Cardiac septum (tissue), 1 donor: Measurements from ENCODE around the gene PSMB10. TPM values are rescaled to one million over a fixed set of nuclear protein-coding genes. Genes with fewer than 3 reads are reported as not detected.
"Not testable (repeated sequence)": the region's sequence is repeated elsewhere in the genome, so short reads cannot be mapped to it uniquely, and the experiment has no call there.

Source experiments
- DNase-seq: peaks from one replicate; pipeline ENCODE4 v3.0.0-alpha.2; 2020; ENCODE audit warnings: low spot score
- intact Hi-C: fragments of 100-400 bp; cut with DNase I; formaldehyde crosslinking; loops from one replicate; pipeline ENCODE4 v1.14.0; 2022
- total RNA-seq: library from RNA; stranded (reverse); fragmentation: NEBNext Ultra II Directional; extraction: Animal tissue kit (Norgen Biotek cat#: 25700); gene quantifications from one replicate; pipeline ENCODE4 v1.2.1, GENCODE V29; 2021
- donor health status: DM: no; HTN: no; CAD: no.

The PSMB10 gene
- total RNA-seq, 1 donor from 2014 or later, result 66.1 TPM

DNA sequence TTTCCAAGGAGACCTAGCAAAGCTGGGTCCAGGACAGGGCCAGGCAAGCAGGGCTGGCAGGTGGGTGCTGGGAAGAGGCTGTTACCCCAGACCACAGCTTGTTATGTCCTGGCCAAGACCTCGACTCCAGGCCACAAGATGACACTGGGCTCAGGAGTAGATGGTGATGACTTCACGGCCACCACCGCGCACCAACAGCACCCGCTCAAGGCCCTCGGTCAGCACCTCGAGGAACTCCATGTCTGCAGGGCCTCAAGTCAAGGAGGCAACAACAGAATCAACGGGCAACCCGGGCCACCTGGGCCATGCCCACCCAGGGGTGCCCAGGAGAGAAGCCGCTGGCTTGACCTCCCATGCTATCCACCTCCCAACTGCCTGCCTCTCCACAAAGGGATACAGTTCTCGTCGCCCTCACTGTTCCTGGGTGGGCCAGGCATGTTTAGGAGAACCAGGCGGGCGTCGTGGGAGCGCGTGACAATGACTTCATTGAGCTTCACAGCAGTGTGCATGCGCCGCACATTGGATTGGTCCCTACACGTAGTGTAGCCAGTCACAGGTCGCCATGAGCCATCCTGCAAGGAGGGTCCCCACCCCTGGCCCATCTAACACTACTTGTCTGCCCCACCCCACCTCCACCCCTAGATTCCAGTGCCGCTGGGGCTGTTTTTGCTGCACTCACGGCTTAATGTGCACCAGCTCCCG is 8.2 kb upstream of the PSMB10 start:
- DNase-seq, result no peak
- intact Hi-C loops, result no loop called here

DNA sequence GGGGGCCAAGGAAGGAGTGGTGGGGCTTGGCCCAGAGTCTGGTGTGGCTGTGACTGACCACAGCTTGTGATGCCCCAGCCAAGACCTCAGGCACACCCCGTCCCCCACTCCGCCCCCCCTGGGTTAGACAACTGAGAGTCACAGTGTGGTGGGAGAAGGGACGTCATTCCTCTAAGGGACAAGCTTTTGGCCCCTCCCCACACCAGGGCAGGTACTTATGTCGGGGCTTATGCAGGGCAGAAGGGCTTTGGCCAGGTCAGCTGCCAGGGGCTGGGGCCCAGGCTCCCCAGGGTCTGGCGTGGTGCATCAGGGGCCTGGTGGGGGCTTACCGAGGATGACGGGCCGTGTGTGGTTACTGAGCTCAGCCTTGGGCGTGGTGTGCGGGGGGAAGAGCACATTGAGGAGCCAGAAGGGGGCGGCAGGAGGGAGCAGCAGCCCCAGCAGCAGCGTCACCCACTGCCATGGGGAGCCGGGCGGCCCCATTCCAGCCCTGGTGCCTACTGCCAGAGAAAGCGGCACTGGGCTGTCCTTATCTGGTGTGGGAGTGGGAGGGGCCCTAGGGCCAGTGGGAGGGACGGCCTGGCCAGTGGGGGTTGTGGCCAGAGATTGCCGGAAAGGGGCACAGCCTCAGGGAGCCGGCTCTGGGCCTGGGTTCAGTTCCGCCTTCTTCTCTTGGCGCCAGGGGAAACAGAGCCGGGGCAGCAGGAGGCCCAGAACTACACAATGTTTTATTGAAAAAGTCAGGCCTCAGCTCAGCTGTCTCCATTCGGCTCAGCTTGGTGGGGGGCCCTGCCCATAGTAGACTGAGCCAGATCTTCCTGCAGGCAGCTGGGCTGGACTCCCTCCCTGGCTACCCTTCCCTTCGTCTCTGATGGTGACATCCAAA is 7.2 kb upstream of the PSMB10 start, which contains the start of gene LCAT:
Gene LCAT (minus strand): TSS at position 502 of the 886 bp plus-strand sequence. CDS start 19 bp downstream, at position 483.
- no peak for DNase-seq
- intact Hi-C loops, result no loop called here

DNA sequence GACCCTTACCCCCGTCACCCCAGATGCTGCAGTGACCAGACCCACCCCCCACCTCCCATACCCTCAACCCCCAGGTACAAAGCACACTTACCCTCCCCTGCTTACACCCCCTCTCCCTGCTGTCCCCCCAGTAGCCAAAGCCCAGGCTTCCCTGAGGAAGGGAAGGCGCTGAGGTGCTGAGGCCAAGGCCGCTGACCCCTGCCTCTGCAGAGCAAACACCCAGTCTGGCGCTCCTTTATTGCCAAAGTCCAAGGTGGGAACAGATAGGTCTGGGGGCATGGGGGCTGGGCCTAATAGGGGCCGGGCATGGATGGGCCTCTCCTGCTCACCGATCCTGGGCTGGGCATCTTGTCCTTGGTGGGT is 6.6 kb upstream of the PSMB10 start:
- intact Hi-C loops, result no loop called here

DNA sequence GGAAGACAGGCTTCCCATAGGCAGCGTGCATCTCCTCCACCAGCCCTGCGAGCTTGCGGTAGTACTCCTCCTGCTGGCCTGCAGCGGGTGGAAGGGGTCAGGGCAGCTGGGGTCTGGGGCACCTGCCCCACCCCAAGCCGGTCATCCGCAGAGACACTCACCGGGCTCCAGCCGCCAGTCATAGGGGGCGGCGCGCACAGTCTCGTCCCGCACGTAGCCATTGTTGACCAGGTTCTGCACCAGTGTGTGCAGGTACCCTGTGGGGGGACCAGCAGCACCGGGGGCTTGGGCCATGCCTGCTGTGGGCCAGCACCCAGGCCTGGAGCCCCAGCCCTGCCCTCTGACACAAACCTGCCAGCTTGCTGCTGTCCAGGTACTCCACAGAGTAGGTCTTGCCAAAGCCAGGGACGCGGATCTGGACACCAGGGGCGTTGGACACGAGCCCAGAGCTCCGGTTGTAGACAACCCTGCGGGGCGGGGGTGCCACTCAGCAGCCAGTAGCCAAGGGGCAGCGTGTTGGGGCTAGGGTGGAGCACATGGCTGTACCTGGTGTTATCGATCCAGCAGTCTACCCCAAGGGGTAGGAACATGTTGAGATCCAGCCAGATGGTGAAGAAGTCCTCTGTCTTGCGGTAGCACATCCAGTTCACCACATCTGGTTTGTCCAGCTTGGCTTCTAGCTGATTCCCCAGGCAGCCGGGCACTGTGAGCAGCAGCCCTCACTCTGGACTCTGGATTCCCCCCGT is 6.0 kb upstream of the PSMB10 start:
- intact Hi-C loops, result no loop called here
- DNase-seq, result no peak

More for the DNA sequence above, 6.6 kb upstream of the PSMB10 start:
- no peak for DNase-seq

DNA sequence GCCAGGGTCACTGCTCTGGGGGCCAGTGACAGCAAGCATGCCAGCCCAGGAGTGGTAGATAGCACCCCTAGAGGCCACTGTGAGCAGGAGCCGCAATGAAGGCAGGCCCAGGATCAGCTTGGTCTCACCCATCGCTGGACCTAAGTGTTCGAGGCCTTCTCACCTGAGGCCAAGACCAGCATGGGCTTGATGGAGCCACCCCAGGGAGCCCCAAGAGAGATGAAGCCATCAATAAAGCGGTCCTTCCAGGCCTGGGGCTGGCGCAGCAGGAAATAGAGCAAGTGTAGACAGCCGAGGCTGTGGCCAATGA is 5.5 kb upstream of the PSMB10 start:
- no peak for DNase-seq
- intact Hi-C loops, result no loop called here

DNA sequence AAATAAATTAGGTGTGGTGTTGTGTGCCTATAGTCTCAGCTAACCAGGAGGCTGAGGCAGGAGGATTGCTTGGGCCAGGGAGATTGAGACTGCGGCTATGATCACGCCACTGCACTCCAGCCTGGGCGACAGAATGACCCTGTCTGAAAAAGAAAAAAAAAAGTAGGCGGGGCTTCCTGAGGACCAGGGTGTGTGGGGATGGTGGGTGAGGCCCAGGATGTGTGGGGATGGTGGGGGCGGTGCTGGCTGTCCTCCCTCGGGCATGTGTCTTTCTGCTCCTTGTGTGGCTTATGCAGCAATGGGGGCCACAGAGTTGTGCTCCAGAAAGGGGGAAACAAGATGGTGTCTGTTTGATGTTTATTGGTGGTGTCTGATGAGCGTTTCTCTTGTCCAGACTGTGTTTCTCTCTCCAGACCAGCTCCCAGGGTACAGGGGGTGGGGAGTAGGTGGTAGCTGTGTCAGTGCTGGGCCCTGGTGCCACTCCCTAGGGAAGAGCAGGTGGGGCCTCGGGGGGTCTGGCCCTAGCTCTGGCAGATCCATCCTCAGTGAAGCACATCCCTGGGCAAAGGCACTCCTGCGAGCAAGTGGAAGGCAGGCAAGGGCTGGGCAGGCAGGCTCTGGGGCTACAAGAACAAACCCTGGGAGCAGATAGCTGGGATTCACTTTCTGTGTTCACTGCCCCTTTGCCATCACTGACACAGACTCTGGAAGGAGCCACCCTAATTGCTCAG is 5.0 kb upstream of the PSMB10 start:
- intact Hi-C loops, result loop anchor here (2.0 kb wide), 1 partner anchor 23 kb away; no protein-coding TSS in a partner anchor
- DNase-seq, result no peak

DNA sequence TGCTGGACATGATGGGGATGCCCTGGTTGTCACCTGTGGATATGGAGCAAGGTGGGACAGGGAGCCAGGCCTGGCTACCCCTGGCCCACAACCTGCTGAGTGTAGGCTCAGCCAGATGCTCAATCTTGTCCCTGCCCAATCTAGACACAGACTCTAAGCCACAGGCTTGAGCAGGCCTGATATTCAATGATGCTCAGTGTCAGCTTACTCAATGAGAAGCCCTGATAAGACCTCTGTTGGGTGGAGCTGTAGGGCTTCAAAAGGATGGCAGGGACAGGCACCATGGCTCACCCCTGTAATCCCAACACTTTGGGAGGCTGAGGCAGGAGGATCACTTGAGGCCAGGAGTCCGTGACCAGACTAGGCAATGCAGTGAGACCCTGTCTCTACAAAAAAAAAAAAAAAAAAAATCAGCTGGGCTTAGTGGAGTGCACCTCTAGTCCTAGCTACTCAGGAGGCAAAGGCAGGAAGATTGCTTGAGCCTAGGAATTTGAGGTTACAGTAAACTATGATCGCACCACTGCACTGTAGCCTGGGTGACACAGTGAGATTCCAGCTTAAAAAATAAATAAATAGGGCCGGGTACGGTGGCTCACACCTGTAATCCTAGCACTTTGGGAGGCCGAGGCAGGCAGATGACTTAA is 3.9 kb upstream of the PSMB10 start:
- intact Hi-C loops, result loop anchor here (2.0 kb wide), 1 partner anchor 24 kb away; no protein-coding TSS in a partner anchor
- DNase-seq, result no peak

DNA sequence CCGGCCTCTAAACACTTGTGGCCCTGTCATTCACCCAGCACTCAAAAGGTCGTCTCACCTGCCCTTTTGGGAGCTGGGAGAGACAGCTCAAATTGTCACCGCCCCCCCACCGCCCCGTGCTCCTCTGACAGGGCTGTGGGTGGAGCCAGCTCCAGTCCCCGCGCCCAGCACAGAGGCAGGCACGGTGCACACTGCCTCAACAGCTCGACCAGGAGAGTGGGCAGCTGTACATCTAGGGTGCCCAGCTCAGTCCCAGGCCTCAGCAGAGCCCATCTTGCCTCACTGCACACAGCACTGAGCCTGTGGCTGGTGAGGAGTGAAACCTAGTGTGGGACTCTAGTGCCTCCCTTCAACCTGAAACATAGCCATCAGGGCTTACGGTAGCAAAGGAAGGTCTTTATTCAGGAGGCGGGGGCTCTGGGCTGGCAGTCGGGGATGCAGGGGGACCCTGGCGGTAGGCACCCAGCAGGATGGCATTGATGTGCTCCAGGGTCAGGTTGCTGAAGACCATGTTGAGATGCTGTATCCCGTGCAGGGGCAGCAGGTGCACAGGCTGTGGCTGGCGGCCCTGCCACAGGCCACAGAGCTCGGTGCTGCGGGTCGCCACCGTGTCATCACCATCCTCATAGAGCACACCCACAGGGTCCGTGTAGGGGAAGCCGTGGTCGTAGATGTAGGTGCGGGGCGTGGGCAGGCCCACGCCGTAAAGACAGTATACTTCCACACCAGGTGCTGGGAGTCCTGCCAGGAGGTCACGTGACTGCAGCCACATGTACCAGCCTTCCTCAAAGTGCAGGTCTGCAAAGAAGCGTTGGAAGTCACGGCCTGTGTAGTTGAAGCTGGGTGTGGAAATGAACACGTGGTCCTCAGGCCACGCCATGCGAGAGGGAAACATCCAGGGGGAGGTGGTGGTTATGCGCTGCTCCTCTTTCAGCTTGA is 3.1 kb upstream of the PSMB10 start:
- intact Hi-C loops, result loop anchor here (2.0 to 10.0 kb wide), 2 partner anchors 25 to 415 kb away; partner anchors contain the start of gene RIPOR1
- DNase-seq, result no peak

DNA sequence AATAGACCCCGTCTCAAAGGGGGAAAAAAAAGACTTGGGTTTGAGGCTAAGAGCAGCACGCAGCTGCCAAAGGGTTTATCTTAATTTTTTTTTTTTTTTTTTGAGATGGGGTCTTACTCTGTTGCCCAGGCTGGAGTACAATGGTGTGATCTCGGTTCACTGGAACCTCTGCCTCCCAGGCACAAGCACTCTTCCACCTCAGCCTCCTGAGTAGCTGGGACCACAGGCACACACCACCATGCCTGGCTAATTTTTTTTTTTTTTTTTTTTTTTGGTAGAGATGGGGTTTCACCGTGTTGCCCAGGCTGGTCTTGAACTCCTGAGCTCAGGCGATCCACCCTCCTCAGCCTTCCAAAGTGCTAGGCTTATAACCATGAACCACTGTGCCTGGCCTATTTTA is 1.1 kb upstream of the PSMB10 start:
- intact Hi-C loops, result loop anchor here (10.0 kb wide), 1 partner anchor 413 kb away; the partner anchor contains the start of gene RIPOR1
- not testable (repeated sequence) for DNase-seq

DNA sequence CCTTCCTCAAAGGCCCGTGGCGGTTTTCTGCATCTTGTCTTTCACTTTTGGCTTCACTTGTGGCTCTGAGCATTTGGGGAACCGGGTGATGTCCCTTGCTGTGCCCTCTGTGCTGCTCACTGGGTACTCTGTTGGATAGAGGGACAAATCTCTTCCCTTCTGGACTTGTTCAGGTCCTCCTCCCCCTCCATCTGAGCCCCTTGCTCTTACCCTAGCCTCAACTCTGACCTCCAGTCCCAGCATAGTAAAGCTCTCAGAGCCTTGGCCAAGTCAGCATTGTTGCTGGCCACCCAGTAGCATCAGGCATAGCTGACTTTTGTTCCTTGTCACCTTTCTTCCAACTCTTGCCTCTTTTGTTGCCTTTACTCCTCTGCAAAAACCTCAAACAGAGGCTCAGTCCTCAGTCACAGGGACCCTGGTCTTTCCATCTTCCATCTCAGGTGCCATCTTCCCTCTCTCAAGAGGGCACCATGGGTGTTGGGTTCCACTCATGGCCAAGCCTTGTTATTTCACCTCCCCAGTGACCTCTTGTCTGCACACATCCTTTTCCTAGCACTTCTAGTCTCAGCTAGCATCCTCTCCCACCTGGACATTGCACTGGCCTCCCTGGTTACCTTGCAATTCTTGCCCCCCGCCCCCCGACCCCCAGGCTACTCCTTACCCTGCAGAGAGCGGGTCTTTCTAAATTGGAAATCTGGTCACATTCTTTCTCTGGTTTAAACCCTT is 393 bp upstream of the PSMB10 start:
- intact Hi-C loops, result loop anchor here (10.0 kb wide), 1 partner anchor 412 kb away; the partner anchor contains the start of gene RIPOR1
- DNase-seq, result peak; percentile 87

DNA sequence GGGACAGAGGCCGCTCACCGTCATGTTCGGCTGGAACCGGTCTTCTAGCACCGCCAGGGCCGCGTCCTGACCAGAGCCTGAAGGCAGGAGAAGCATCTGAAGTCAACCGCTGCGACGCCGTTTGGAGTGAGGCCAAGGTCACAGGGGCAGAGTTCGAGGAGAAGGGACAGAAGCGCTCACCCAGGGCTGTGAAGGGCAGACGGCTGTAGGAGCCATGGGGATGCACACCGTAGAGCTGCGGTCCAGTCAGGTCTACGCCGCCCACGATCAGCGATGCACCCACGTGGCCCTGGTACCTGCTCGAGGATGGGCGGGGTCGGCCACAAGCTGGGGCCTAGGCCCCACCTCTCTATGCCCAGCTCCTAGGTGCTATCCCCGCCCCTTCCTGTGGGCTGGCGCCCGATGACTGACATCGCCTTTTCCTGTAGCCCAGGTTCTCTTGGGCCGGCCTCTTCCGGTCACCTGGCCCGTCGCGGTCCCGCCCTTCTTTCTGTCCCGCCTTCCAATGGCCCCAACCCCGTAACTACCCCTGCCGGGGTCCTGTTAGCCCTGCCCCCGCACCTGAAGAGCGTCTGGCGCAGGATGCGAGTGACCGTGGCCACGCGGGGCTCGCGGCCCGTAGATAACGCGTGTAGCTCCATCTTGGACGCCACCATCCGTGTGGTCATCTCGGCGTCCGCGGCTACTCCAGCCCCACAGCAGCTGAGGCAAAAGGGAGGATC is 1.1 kb downstream of the PSMB10 start:
- DNase-seq, result peak; percentile 98
- intact Hi-C loops, result loop anchor here (10.0 kb wide), 1 partner anchor 411 kb away; the partner anchor contains the start of gene RIPOR1

DNA sequence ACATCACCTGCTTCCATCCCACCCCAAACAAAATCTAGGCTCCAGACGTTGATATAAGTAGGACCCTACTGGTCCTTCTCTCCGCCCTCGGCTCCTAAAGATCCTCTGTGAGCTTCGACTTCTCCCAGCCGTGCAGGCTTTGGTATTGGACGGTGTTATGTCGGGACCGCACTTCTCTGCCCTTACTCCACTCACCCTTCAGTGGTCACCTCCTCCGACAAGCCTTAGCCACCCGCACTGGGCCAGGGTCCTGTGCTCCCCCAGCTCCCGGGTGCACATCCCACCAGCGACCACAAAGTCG is 1.6 kb downstream of the PSMB10 start:
- DNase-seq, result no peak
- intact Hi-C loops, result loop anchor here (10.0 kb wide), 1 partner anchor 410 kb away; the partner anchor contains the start of gene RIPOR1

DNA sequence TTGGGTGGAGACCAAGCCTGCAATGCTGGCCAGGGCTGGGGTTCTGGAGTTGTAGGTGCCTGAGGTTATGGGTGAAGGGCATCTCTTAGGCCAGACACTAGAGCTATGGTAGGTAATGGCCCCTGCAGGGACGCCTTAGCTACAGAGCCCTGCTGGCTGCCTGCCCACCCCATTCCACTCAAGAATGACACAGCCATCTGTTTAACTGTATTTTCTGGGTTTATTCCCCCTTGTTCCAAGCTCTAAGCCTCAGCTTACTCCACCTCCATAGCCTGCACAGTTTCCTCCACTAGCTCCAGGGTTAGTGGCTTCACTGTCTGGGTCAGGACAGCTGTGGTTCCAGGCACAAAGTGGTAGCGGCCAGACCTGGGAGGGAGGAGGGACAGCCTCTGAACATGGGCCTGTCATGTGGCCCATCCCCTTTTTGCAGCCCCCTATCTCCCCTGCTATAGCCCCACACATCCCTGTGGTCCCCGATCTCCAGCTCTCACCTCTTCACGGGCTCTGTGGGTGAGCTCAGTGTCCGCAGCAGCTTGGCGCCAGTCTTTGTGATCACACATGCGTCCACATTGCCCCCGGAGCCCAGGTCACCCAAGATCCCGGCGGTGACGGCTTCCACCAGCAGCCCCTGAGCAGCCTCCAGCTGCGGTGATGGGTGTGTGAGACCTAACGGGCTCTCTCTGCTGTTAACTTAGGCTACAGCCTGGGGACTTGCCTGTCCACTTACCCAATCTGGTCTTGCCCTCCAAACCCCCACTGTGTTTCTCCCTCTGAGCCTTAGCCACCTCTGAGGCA is 2.1 kb downstream of the PSMB10 start:
- intact Hi-C loops, result loop anchor here (5.0 to 10.0 kb wide), 3 partner anchors 102 to 410 kb away; partner anchors contain the start of gene RIPOR1
- no peak for DNase-seq

DNA sequence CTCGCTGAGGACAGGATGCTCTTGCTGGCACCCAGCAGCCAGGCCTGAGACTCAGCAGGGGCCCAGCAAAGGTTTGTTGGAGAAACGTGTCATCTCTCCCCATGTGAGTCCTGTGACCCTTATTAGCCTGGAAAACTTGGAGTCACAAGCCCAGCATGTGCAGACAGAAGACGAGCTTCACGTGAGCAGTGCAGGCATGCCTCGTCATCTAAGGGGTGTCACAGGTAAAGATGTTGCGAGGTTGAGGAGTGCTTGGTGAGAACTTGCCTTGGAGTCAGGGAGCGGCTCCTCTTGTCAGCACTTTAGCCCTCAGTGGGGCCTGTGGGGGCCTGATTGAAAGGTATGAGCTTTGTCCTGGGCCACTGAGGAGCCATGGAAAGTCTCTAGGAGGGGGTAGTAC is 2.8 kb downstream of the PSMB10 start:
- intact Hi-C loops, result loop anchor here (5.0 to 10.0 kb wide), 3 partner anchors 102 to 409 kb away; partner anchors contain the start of gene RIPOR1
- DNase-seq, result no peak

DNA sequence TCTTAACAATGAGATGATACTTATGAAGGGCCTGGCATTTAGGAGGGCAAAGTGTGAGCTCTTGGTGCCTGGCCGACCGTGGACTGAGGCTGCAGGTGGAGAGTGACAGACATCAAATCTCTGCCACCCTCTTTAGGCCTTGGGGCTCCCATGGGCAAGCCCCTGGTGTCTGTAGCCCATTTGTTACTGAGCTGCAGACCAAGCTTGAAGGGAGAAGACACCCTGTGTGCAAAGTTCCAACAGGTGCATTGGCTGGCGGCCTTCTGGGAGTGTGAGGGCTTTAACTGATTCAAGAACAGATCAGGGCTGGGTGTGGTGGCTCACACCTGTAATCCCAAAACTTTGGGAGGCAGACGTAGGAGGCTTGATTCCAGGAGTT is 4.2 kb downstream of the PSMB10 start:
- intact Hi-C loops, result loop anchor here (5.0 to 10.0 kb wide), 3 partner anchors 100 to 408 kb away; partner anchors contain the start of gene RIPOR1

More for the DNA sequence above, 4.2 kb downstream of the PSMB10 start:
- no peak for DNase-seq
